K562 (cell line): Measurements from ENCODE around the gene WT1. TPM values are rescaled to one million over a fixed set of nuclear protein-coding genes. Genes with fewer than 3 reads are reported as not detected.

Experiments used
- ATAC-seq: fragments of 200-7000 bp; cut with Tn5 transposase; 3 replicates; pipeline ENCODE4 v1.9.1; 2020; ENCODE audit warnings: moderate library complexity
- BruUV-seq: library from RNA; stranded (reverse); fragments of 400-500 nt; replicated peaks from 2 replicates; lab custom pipeline; 2021; lab: Mats Ljungman, UMichigan
- CTCF ChIA-PET: fragments of 300-600 bp; formaldehyde crosslinking; extraction: SDS; loops from one replicate; lab custom pipeline; 2021; ENCODE audit warnings: low intra/inter-chr PET ratio; lab: Yijun Ruan, JAX
- POLR2A ChIA-PET: fragments of 300-600, 350-650 bp; sonication (Branson Sonifier 250); formaldehyde crosslinking; extraction: SDS; loops from one replicate; lab custom pipeline; 2021; ENCODE audit warnings: antibody characterized with exemption, inconsistent platforms; lab: Yijun Ruan, JAX
- DNase-seq, 4 experiments: peaks; one replicate each; pipeline versions ENCODE4 v3.0.0 to v3.0.0-alpha.2; 2011 to 2018; ENCODE audit warnings: low spot score in 3 of 4, mixed read lengths in 3 of 4; ENCODE audit errors: extremely low read depth in 1 of 4
- FAIRE-seq: peaks from 2 replicates; lab custom pipeline; 2011; peaks lifted over from hg19 to GRCh38; lab: Jason Lieb, UNC
- H2AFZ ChIP-seq: 2 replicates; pipeline ENCODE4 v1.6.0; 2011; ENCODE audit warnings: low read depth, low read length, control low read depth, inconsistent platforms
- H3K27ac ChIP-seq: fragments of 200-600 bp; 3 replicates; pipeline ENCODE4 v1.8.0; 2011; ENCODE audit warnings: low read depth, mild to moderate bottlenecking, control low read depth, inconsistent platforms, low read length, moderate library complexity, mixed read lengths; ENCODE audit errors: extremely low read depth
- H3K27me3 ChIP-seq, 2 experiments: fragments of 300-600 bp in 1 of 2; 2 replicates in 1 of 2; 3 replicates in 1 of 2; pipeline versions ENCODE4 v1.6.0 to v1.8.0; 2011; ENCODE audit warnings: inconsistent platforms in 2 of 2, low read length in 2 of 2, mild to moderate bottlenecking in 1 of 2, mixed read lengths in 1 of 2, moderate library complexity in 1 of 2; ENCODE audit not compliant: control insufficient read depth in 2 of 2, insufficient read depth in 2 of 2
- H3K36me3 ChIP-seq: fragments of 300-600 bp; 3 replicates; pipeline ENCODE4 v1.8.0; 2011; ENCODE audit warnings: mild to moderate bottlenecking, low read length, inconsistent platforms; ENCODE audit not compliant: control insufficient read depth, insufficient read depth
- H3K4me1 ChIP-seq, 2 experiments: fragments of 200-600 bp in 1 of 2; replicated peaks in 1 of 2; 2 replicates in 1 of 2; 3 replicates in 1 of 2; pipeline versions ENCODE4 v1.5.1 to v1.8.0; 2011; ENCODE audit warnings: inconsistent platforms in 2 of 2, low read length in 2 of 2, mild to moderate bottlenecking in 1 of 2, mixed read lengths in 1 of 2, moderate library complexity in 1 of 2; ENCODE audit not compliant: control insufficient read depth in 2 of 2, insufficient read depth in 2 of 2
- H3K4me2 ChIP-seq: 2 replicates; pipeline ENCODE4 v1.6.1; 2011; ENCODE audit warnings: low read length, control low read depth, inconsistent platforms, mixed read lengths; ENCODE audit not compliant: insufficient read depth
- H3K4me3 ChIP-seq: fragments of 200-600 bp; sonication (generic), shearing (Covaris generic); 2 replicates; pipeline ENCODE4 v1.5.1; 2016; ENCODE audit warnings: control low read depth, inconsistent platforms
- H3K79me2 ChIP-seq: fragments of 200-600 bp; 3 replicates; pipeline ENCODE4 v1.8.0; 2011; ENCODE audit warnings: low read length, inconsistent platforms; ENCODE audit not compliant: control insufficient read depth, insufficient read depth
- H3K9ac ChIP-seq, 2 experiments: 2 replicates each; pipeline versions ENCODE4 v1.6.0 to v1.6.1; 2011; ENCODE audit warnings: low read depth in 2 of 2, low read length in 2 of 2, control low read depth in 1 of 2, inconsistent platforms in 1 of 2, mild to moderate bottlenecking in 1 of 2, mixed read lengths in 1 of 2; ENCODE audit not compliant: insufficient read depth in 1 of 2
- H3K9me1 ChIP-seq: one replicate; pipeline ENCODE4 v1.6.0; 2011; ENCODE audit warnings: inconsistent platforms, mild to moderate bottlenecking, low read length, moderate library complexity; ENCODE audit not compliant: control insufficient read depth, insufficient read depth
- H3K9me3 ChIP-seq: replicated peaks from 2 replicates; pipeline ENCODE4 v1.5.1; 2011; ENCODE audit warnings: low read depth, low read length, inconsistent platforms; ENCODE audit not compliant: control insufficient read depth, insufficient read depth
- H4K20me1 ChIP-seq: replicated peaks from 2 replicates; pipeline ENCODE4 v1.6.1; 2011; ENCODE audit warnings: low read length, inconsistent platforms, mixed read lengths; ENCODE audit not compliant: control insufficient read depth, insufficient read depth
- BCLAF1 ChIP-seq, 2 experiments: fragments of 450-650 bp in 1 of 2; IDR thresholded peaks; 2 replicates each; pipeline ENCODE4 v1.6.1; 2011 to 2017; ENCODE audit warnings: low read depth in 2 of 2, antibody characterized with exemption in 1 of 2, borderline replicate concordance in 1 of 2, low read length in 1 of 2, mild to moderate bottlenecking in 1 of 2, mixed read lengths in 1 of 2; ENCODE audit not compliant: control insufficient read depth in 1 of 2
- E2F3 ChIP-seq: fragments of 250-450 bp; sonication (Bioruptor Pico); IDR thresholded peaks from 2 replicates; pipeline ENCODE4 v1.4.0; 2020; ENCODE audit warnings: mild to moderate bottlenecking
- ELF1 ChIP-seq: fragments of 200-800 bp; sonication (Bioruptor generic); IDR thresholded peaks from 2 replicates; pipeline ENCODE4 v1.6.1; 2016; ENCODE audit warnings: missing genetic modification characterization, missing compliant biosample characterization
- ETV6 ChIP-seq, 3 experiments: fragments of 150-350 bp in 1 of 3; sonication (generic) in 1 of 3; formaldehyde crosslinking in 1 of 3; IDR thresholded peaks; 2 replicates each; pipeline versions ENCODE4 v1.6.1 to v1.8.0; 2014 to 2022; ENCODE audit warnings: borderline replicate concordance in 2 of 3, low read depth in 2 of 3, antibody characterized with exemption in 1 of 3, low read length in 1 of 3, mild to moderate bottlenecking in 1 of 3, missing genetic modification reagents in 1 of 3
- GABPA ChIP-seq: fragments of 200-800 bp; sonication (Bioruptor generic); conservative IDR thresholded peaks from 2 replicates; pipeline ENCODE4 v1.6.1; 2016; ENCODE audit warnings: low read depth, missing genetic modification characterization, missing compliant biosample characterization
- HMG20B ChIP-seq: fragments of 250-450 bp; sonication (Bioruptor Pico); IDR thresholded peaks from 2 replicates; pipeline ENCODE4 v1.5.0; 2021; ENCODE audit warnings: mild to moderate bottlenecking
- NCOR1 ChIP-seq: fragments of 450-650 bp; IDR thresholded peaks from 2 replicates; pipeline ENCODE4 v1.6.1; 2016; ENCODE audit warnings: mild to moderate bottlenecking, moderate library complexity
- POLR3G ChIP-seq: IDR thresholded peaks from 2 replicates; pipeline ENCODE4 v1.6.1; 2011; ENCODE audit not compliant: insufficient read length, insufficient replicate concordance; ENCODE audit errors: extremely low read depth
- RAD21 ChIP-seq, 2 experiments: fragments of 250-450 bp in 1 of 2; fragments of 450-650 bp in 1 of 2; sonication (Bioruptor Pico) in 1 of 2; formaldehyde crosslinking in 1 of 2; IDR thresholded peaks in 1 of 2; conservative IDR thresholded peaks in 1 of 2; 2 replicates each; pipeline versions ENCODE4 v1.4.0 to v1.8.0; 2020 to 2022; ENCODE audit warnings: mild to moderate bottlenecking in 2 of 2, moderate library complexity in 1 of 2
- RBM15 ChIP-seq: fragments of 200-400 bp; formaldehyde crosslinking; IDR thresholded peaks from 2 replicates; pipeline ENCODE4 v1.6.1; 2018; ENCODE audit warnings: mild to moderate bottlenecking, low read length, moderate library complexity; ENCODE audit not compliant: insufficient read depth
- RNF2 ChIP-seq: sonication (generic); IDR thresholded peaks from 2 replicates; pipeline ENCODE4 v1.6.1; 2016
- SAP30 ChIP-seq: fragments of 200-600 bp; sonication (generic); IDR thresholded peaks from 2 replicates; pipeline ENCODE4 v1.6.1; 2012; ENCODE audit warnings: borderline replicate concordance, low read depth, mild to moderate bottlenecking, moderate library complexity, low read length, control low read depth, inconsistent platforms; ENCODE audit not compliant: insufficient read depth, poor library complexity, severe bottlenecking
- STAG1 ChIP-seq: sonication (generic); formaldehyde crosslinking; IDR thresholded peaks from 2 replicates; pipeline ENCODE4 v1.5.0; 2020; ENCODE audit warnings: missing genetic modification reagents, borderline replicate concordance
- ZBTB26 ChIP-seq: fragments of 450-650 bp; formaldehyde crosslinking; IDR thresholded peaks from 2 replicates; pipeline ENCODE4 v1.4.0; 2022; ENCODE audit warnings: missing genetic modification characterization
- ZFP36 ChIP-seq: fragments of 150-350 bp; IDR thresholded peaks from 2 replicates; pipeline ENCODE4 v1.6.1; 2018; ENCODE audit warnings: low read length, low read depth; ENCODE audit not compliant: partially characterized antibody
- WGBS: fragments of 100-300 bp; shearing (Covaris generic); methylation state at CpG from one replicate; pipeline ENCODE4 v1.1.6; 2016; ENCODE audit warnings: low coverage, mixed read lengths; ENCODE audit not compliant: insufficient coverage; ENCODE audit errors: missing lambda C conversion rate; 5-methylcytosine and 5-hydroxymethylcytosine counted together
- in situ Hi-C: fragments of 300-500 bp; cut with MboI; formaldehyde crosslinking; loops from 4 replicates; pipeline ENCODE4 v1.15.0; 2018; ENCODE audit warnings: inconsistent platforms, mixed read lengths
- intact Hi-C: fragments of 100-400 bp; cut with micrococcal nuclease; formaldehyde crosslinking; loops from 2 replicates; pipeline ENCODE4 v1.14.2; 2022
- polyA plus RNA-seq, 8 experiments: library from polyadenylated mRNA; depleted of rRNA in 4 of 8; stranded (reverse) in 5 of 8; unstranded in 3 of 8; fragments of >200 nt; fragmentation: Nextera tagmentation in 2 of 8; fragmentation: Illumina TruSeq in 1 of 8; extraction: Ambion mirVana in 2 of 8; extraction: Trizol in 1 of 8; gene quantifications; 2 replicates each; pipeline versions ENCODE4 v1.2.1 to v1.2.3, GENCODE V29; 2011 to 2014; ENCODE audit warnings: inconsistent platforms in 1 of 8, missing spikeins in 1 of 8
- total RNA-seq, 7 experiments: library from RNA; depleted of rRNA in 6 of 7; stranded (reverse); fragments of >200 nt in 6 of 7; fragmentation: Illumina TruSeq in 2 of 7; extraction: Trizol in 2 of 7; gene quantifications; 2 replicates each; pipeline versions ENCODE4 v1.2.1 to v1.2.3, GENCODE V29; 2011 to 2021; ENCODE audit warnings: low replicate concordance in 1 of 7

Gene WT1
- total and polyA plus RNA-seq, 9 of the 15 experiments (the other 6 are each of a cell fraction or from before 2014, with no cell fraction given): 7.1 to 33.8 (median 19.4) TPM

DNA sequence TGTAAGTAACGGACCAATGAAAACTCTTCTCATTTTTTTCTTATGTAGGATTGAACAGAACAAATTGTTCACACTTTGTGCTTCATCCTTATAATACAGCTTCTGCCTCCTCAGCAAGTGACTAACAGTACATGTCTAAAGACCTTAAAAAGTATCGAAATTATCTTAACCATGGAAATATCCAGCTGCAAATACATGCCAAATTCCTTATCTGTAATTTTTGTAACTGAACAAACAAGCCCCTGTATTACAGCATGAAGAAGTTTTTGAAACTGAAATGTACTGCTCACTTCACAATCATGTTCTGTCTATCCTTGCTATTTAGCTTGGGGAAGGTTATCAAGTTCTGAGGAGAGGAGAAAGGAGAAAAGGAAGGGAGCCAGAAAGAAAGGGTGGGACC, 20.4 kb downstream of the WT1 start (continued):
- TF ChIP-seq E2F3: no peak
- no peak for TF ChIP-seq RBM15
- TF ChIP-seq ELF1: no peak
- TF ChIP-seq, all 486 proteins: peak for 0

GRCh38 chr11:32411942-32412615, 23.3 kb downstream of the WT1 start:
- Histone ChIP-seq H3K79me2 (no peaks in the 10 kb centered on the region; the same call in 2 of the 3 replicates), H3K27ac (no peak overlapping the region), H3K4me1 (no peaks in the 10 kb centered on the region), H3K9me3 (no peaks in the 10 kb centered on the region), H3K9me1 (no peaks in the 10 kb centered on the region), H3K27me3 (no peaks in the 10 kb centered on the region), H2AFZ (no peak overlapping the region), H3K4me3 (no peak overlapping the region), H3K4me2 (no peak overlapping the region), H4K20me1 (no peaks in the 10 kb centered on the region), H3K9ac (no peak overlapping the region), H3K36me3 (peaks cover 70% of the 10 kb centered on the region)
- WGBS: 84% methylated on average over 12 of the region's 12 CpGs
- BruUV-seq: no TSS peak
- in situ Hi-C loops (no loop called here), intact Hi-C loops (no loop called here)
- DNase-seq (no peak), ATAC-seq (no peak), FAIRE-seq (no peak)
- POLR2A ChIA-PET: interaction anchor here (0.7 to 2.0 kb wide), 2 partner anchors 9 to 171 kb away, joined by 3 to 8 read pairs; no protein-coding TSS in a partner anchor
- CTCF ChIA-PET: no interaction called here
- TF ChIP-seq STAG1 (no peak), E2F3 (no peak), POLR3G (no peak), BCLAF1 (IDR thresholded peaks at IDR 0.05; ENCODE audit: borderline replicate concordance in 1 of 2, control insufficient read depth in 1 of 2, low read depth in 2 of 2, low read length in 1 of 2) (no peak), RNF2 (no peak), GABPA (tag) (no peak), ETV6 (IDR thresholded peaks at IDR 0.05; ENCODE audit: borderline replicate concordance in 1 of 2, low read depth in 2 of 2, low read length in 1 of 2) (no peak), ETV6 (CRISPR knock-in tag; IDR thresholded peaks at IDR 0.05; ENCODE audit: borderline replicate concordance) (no peak), ZBTB26 (CRISPR knock-in tag) (no peak), RAD21 (CRISPR knock-in tag; conservative IDR thresholded peaks at IDR 0.05 in 1 of 2, IDR thresholded peaks at IDR 0.05 in 1 of 2) (no peak), ZFP36 (no peak), NCOR1 (no peak), HMG20B (CRISPR knock-in tag) (no peak), SAP30 (no peak)
